Measurements from ENCODE around the gene CLDN4. TPM values are rescaled to one million over a fixed set of nuclear protein-coding genes. Genes with fewer than 3 reads are reported as not detected.

The CLDN4 gene
- total RNA-seq, 1 donor from 2014 or later = 0.11 TPM

- intact Hi-C loops (cut with DNase I) = loop anchor here (5.0 kb wide), 1 partner anchor 162 kb away; the partner anchor contains the start of gene ELN
- DNase-seq (no peak), ATAC-seq (ENCODE audit: poor library complexity) (no peak)
These were observed 34.4 kb downstream of the CLDN4 start for GRCh38 chr7:73864981-73865711.

- ATAC-seq (ENCODE audit: poor library complexity) (peak; percentile 82), DNase-seq (no peak)
- intact Hi-C loops (cut with DNase I) = loop anchor here (5.0 kb wide), 1 partner anchor 161 kb away; the partner anchor contains the start of gene ELN
These were observed 35.1 kb downstream of the CLDN4 start for GRCh38 chr7:73865738-73866445.

GRCh38 chr7:73866446-73866767 lies 35.6 kb downstream of the CLDN4 start:
- DNase-seq (no peak), ATAC-seq (ENCODE audit: poor library complexity) (no peak)
- intact Hi-C loops (cut with DNase I) = loop anchor here (5.0 kb wide), 1 partner anchor 161 kb away; the partner anchor contains the start of gene ELN

GRCh38 chr7:73869011-73869798 lies 38.4 kb downstream of the CLDN4 start:
- intact Hi-C loops (cut with DNase I) = loop anchor here (5.0 kb wide), 1 partner anchor 158 kb away; the partner anchor contains the start of gene ELN
- DNase-seq (no peak), ATAC-seq (ENCODE audit: poor library complexity) (no peak)

- intact Hi-C loops (cut with DNase I) = no loop called here
- DNase-seq = peak; percentile 49
- ATAC-seq (ENCODE audit: poor library complexity) = no peak
These were observed 39.3 kb downstream of the CLDN4 start for GRCh38 chr7:73870041-73870492.

- ATAC-seq (ENCODE audit: poor library complexity) (peak; percentile 57), DNase-seq (peak; percentile 52)
- intact Hi-C loops (cut with DNase I) = no loop called here
These were observed 40.6 kb downstream of the CLDN4 start for GRCh38 chr7:73871163-73872011.

GRCh38 chr7:73872056-73872908 lies 41.5 kb downstream of the CLDN4 start:
- DNase-seq (no peak), ATAC-seq (ENCODE audit: poor library complexity) (no peak)
- intact Hi-C loops (cut with DNase I) = no loop called here

GRCh38 chr7:73876361-73876760 lies 45.6 kb downstream of the CLDN4 start:
- DNase-seq (no peak), ATAC-seq (ENCODE audit: poor library complexity) (no peak)
- intact Hi-C loops (cut with DNase I) = no loop called here

- intact Hi-C loops (cut with DNase I) = no loop called here
- no peak for ATAC-seq (ENCODE audit: poor library complexity)
These were observed 46.2 kb downstream of the CLDN4 start for GRCh38 chr7:73876973-73877372.

GRCh38 chr7:73879977-73880681 lies 49.3 kb downstream of the CLDN4 start:
- ATAC-seq (ENCODE audit: poor library complexity) (peak; percentile 82), DNase-seq (peak; percentile 70)
- intact Hi-C loops (cut with DNase I) = no loop called here

More at GRCh38 chr7:73876973-73877372, 46.2 kb downstream of the CLDN4 start:
- no peak for DNase-seq

- ATAC-seq (ENCODE audit: poor library complexity) (no peak), DNase-seq (no peak)
- intact Hi-C loops (cut with DNase I) = no loop called here
These were observed 50.0 kb downstream of the CLDN4 start for GRCh38 chr7:73880755-73881328.

- intact Hi-C loops (cut with DNase I) = no loop called here
- DNase-seq (no peak), ATAC-seq (ENCODE audit: poor library complexity) (no peak)
These were observed 50.7 kb downstream of the CLDN4 start for GRCh38 chr7:73881352-73882046.

GRCh38 chr7:73882047-73882402 lies 51.2 kb downstream of the CLDN4 start:
- DNase-seq (no peak), ATAC-seq (ENCODE audit: poor library complexity) (no peak)
- intact Hi-C loops (cut with DNase I) = no loop called here

Measured in Right ventricle myocardium superior (tissue), 1 donor.